T-helper 17 cell (primary cell): Measurements from ENCODE around the gene ACSM6. TPM values are rescaled to one million over a fixed set of nuclear protein-coding genes. Genes with fewer than 3 reads are reported as not detected.
A peak's percentile ranks its signal among the peaks of the same experiment; 100 is the strongest.
"Not testable (repeated sequence)": the region's sequence is repeated elsewhere in the genome, so short reads cannot be mapped to it uniquely, and the experiment has no call there.

Experiments used
- ATAC-seq: fragments of 150-1000 bp; cut with Tn5 transposase; 2 replicates; pipeline ENCODE4 v1.10.0; 2021; ENCODE audit warnings: mild to moderate bottlenecking, moderate library complexity
- DNase-seq, 3 donors: peaks; one replicate each; pipeline versions ENCODE4 v3.0.0 to v3.0.0-alpha.2; 2020 to 2021
- H3K9me3 ChIP-seq: one replicate; pipeline ENCODE4 v1.7.0; 2013; ENCODE audit warnings: low read length, mild to moderate bottlenecking; ENCODE audit not compliant: control insufficient read depth, poor library complexity, severe bottlenecking
- H3K27ac Mint-ChIP-seq: one replicate; pipeline ENCODE4 v1.8.0; 2022; ENCODE audit warnings: mild to moderate bottlenecking, moderate library complexity, mixed read lengths
- H3K27me3 Mint-ChIP-seq: one replicate; pipeline ENCODE4 v1.8.0; 2022; ENCODE audit warnings: mixed read lengths
- H3K36me3 Mint-ChIP-seq: one replicate; pipeline ENCODE4 v1.8.0; 2022; ENCODE audit warnings: low read depth, mixed read lengths
- H3K4me1 Mint-ChIP-seq: one replicate; pipeline ENCODE4 v1.8.0; 2022; ENCODE audit warnings: mild to moderate bottlenecking, mixed read lengths
- H3K4me3 Mint-ChIP-seq: one replicate; pipeline ENCODE4 v1.8.0; 2022; ENCODE audit warnings: mild to moderate bottlenecking, moderate library complexity, mixed read lengths
- total RNA-seq, 4 donors: library from RNA in 2 of 4; stranded (reverse) in 2 of 4; gene quantifications; one replicate each; pipeline ENCODE4 v1.2.3 and lab custom pipeline; 2022 to 2026

Gene ACSM6
- total RNA-seq, 2 donors from 2014 or later = not detected

DNA sequence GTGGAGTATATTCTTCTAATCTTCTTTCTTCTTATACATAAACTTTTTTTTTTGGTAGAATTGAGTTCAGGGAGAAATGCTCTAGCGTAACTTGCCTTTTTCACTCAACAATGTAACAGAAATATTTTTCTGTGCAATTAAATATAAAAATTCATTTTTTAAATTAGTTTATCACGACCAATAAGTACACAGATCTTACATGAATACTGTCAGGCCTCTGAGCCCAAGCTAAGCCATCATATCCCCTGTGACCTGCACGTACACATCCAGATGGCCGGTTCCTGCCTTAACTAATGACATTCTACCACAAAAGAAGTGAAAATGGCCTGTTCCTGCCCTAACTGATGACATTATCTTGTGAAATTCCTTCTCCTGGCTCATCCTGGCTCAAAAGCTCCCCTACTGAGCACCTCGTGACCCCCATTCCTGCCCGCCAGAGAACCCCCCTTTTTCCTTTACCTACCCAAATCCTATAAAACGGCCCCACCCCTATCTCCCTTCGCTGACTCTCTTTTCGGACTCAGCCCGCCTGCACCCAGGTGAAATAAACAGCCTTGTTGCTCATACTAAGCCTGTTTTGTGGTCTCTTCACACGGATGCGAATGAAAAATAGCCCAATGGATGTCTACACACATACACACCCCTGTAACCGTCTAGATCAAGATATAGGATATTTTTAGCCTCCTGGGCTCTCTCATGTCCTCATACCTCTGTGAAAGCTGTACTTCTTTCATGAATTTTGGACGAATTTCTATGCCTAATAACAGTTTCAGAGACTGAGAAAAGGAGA is 35.1 kb downstream of the ACSM6 start:
- not testable (repeated sequence) for DNase-seq, H3K4me1 Mint-ChIP-seq, H3K4me3 Mint-ChIP-seq, ATAC-seq, H3K36me3 Mint-ChIP-seq, H3K27ac Mint-ChIP-seq, H3K9me3 ChIP-seq
- H3K27me3 Mint-ChIP-seq = peaks cover 10% of the 10 kb centered on the region

DNA sequence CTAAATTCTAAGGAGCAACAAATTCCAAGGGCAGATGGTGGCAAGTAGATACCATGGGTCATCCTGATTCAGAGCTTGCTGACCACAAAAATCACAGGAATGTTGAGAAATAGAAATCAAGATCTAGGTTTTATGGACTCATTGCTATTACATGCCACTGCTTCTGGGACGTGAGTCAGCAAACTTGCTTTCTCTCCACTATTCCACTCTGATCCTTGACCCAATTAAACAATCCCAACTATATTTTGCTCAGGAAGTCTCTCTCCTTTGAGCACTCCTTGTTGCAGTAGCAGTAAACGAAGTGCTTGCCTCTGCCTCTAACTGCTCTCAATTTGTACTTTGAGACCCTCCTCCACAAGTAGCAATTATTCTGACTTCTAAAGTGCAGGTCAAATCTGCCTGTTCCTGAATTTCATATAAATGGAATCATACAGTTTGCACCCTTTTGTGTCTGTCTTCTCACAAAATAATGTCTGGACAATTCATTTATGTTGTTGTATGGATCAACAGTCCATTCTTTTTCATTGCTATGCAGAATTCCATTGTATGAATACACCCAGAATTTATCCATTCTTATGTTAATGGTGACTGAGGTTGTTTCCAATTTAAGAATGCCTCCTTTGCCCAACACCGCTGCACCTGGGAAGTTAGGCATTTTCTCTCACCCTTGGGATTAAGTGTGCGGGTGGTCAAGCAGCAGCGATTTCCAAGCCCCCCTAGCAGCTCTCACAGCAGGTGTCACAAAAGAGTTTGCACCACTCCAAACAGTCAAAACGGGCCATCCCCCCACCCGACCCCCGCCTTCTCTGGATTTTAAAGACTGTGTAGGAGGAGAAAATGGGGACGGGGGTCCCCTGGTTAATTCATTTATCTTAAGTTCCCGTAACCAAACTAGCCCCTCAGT is 35.9 kb downstream of the ACSM6 start:
- no peaks in the 10 kb centered on the region for H3K36me3 Mint-ChIP-seq
- peak overlapping the region; percentile 76 for H3K4me3 Mint-ChIP-seq
- peaks cover 4% of the 10 kb centered on the region for H3K4me1 Mint-ChIP-seq
- ATAC-seq = no peak
- H3K27ac Mint-ChIP-seq = peak overlapping the region; percentile 82
- no peak for DNase-seq
- peaks cover 10% of the 10 kb centered on the region for H3K27me3 Mint-ChIP-seq
- no peaks in the 10 kb centered on the region for H3K9me3 ChIP-seq

DNA sequence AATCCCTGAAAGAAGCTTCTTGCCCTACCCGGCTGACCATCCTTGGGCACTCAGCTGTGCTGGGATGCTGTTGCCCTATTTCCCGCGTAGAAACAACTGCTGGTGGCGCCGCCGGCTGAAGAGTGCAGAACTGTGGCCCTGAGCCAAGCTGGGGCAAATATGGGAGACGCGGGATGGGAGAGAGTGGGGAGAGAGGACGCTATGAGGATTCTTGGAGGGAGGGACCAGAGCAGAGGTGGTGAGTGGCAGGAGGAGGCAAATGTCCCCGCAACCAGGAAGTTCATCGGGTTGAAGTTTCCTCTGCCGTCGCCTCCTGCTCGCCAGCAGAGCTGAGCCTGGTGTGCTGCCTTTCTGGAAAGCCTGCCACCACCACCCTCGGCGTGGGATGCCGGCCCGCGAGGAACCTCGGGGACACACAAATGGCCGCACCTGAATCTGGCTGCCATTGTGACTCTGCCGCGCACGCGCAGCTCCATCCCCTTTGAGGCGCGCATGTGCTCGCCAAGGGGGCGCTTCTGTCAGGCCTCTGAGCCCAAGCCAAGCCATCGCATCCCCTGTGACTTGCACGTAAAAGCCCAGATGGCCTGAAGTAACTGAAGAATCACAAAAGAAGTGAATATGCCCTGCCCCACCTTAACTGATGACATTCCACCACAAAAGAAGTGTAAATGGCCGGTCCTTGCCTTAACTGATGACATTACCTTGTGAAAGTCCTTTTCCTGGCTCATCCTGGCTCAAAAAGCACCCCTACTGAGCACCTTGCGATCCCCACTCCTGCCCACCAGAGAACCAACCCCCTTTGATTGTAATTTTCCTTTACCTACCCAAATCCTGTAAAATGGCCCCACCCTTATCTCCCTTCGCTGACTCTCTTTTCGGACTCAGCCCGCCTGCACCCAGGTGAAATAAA is 36.9 kb downstream of the ACSM6 start:
- H3K9me3 ChIP-seq, H3K4me1 Mint-ChIP-seq, H3K36me3 Mint-ChIP-seq: not testable (repeated sequence)
- peak in 1 of 3 donors; percentile 10 for DNase-seq
- peak overlapping the region; percentile 76 for H3K4me3 Mint-ChIP-seq
- peaks cover 10% of the 10 kb centered on the region for H3K27me3 Mint-ChIP-seq
- peak; percentile 65 for ATAC-seq
- peak overlapping the region; percentile 82 for H3K27ac Mint-ChIP-seq

DNA sequence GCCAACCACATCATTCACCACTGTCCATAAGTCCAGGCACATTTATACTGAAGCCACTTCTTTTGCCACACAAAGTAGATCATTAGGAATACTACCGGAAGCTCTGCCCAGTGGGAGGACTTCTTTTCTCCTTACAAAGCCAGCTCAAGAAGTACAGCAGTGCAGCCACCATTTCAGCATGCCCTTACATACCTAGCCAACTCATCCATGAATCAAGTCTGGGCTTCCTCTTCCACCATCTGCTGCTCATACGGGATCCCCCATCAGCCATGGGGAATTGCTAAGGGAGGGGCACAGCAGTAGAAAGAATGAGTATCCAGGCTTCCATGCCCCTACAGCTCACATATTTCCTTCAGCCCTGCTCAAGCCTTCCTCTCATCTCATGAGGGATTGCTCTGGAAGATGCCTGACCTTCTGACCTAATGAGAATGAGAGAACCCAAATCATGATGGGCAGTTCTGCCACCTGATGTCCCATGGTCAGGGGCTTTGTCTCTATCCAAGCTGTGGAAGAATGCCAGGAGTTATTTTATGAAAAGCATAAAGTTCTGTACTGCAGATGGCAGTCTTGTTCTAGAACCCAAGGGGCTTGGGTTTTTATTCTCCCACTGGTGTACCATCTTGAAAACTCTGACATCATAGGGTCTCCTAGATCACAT is 39.5 kb downstream of the ACSM6 start:
- Mint-ChIP-seq H3K4me1 (peaks cover 4% of the 10 kb centered on the region), H3K27ac (no peak overlapping the region), H3K27me3 (peaks cover 16% of the 10 kb centered on the region), H3K4me3 (no peak overlapping the region), H3K36me3 (peaks cover 2% of the 10 kb centered on the region)
- no peaks in the 10 kb centered on the region for H3K9me3 ChIP-seq
- ATAC-seq (no peak), DNase-seq (no peak)

DNA sequence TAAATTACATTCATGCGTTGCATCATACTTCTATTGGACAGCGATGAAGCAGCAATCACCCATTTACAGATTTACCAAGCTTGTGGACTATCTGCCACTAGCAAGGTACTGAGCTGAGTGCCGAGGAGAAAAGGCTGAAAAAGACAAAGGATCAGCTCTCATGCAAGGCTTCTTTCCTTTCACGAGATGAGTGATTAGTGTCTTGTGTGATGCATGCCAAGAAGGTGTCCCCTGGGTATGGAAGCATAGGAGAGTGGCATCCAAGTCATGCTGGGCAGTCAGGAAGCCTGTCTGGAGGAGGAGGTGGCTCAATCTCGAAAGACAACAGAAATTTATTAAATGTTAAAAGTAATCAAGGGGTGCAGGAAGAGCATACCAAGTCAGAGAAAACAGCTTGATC is 40.9 kb downstream of the ACSM6 start:
- no peaks in the 10 kb centered on the region for H3K9me3 ChIP-seq
- Mint-ChIP-seq H3K27ac (no peak overlapping the region), H3K4me3 (no peak overlapping the region), H3K36me3 (peaks cover 2% of the 10 kb centered on the region), H3K27me3 (peaks cover 14% of the 10 kb centered on the region), H3K4me1 (peaks cover 4% of the 10 kb centered on the region)
- no peak for DNase-seq
- ATAC-seq = no peak

DNA sequence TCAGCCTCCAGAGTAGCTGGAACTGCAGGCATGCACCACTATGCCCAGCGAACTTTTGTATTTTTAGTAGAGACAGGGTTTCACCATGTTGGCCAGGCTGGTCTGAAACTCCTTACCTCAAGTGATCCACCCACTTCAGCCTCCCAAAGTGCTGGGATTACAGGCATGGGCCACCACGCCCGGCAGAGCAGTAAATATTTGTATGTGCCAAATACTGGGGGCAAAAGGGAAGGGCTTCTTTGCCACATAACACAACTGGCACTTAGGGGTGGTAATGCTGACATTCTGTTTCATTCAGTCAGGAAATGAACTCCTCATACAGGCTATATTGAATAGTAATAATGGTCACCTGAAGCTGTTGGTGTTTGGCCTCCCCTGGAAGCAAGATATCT is 41.6 kb downstream of the ACSM6 start:
- ATAC-seq (no peak), DNase-seq (no peak)
- H3K27me3 Mint-ChIP-seq = peaks cover 7% of the 10 kb centered on the region
- peaks cover 2% of the 10 kb centered on the region for H3K36me3 Mint-ChIP-seq
- H3K27ac Mint-ChIP-seq = no peak overlapping the region
- peaks cover 1% of the 10 kb centered on the region for H3K4me1 Mint-ChIP-seq
- H3K9me3 ChIP-seq = no peaks in the 10 kb centered on the region
- no peak overlapping the region for H3K4me3 Mint-ChIP-seq

DNA sequence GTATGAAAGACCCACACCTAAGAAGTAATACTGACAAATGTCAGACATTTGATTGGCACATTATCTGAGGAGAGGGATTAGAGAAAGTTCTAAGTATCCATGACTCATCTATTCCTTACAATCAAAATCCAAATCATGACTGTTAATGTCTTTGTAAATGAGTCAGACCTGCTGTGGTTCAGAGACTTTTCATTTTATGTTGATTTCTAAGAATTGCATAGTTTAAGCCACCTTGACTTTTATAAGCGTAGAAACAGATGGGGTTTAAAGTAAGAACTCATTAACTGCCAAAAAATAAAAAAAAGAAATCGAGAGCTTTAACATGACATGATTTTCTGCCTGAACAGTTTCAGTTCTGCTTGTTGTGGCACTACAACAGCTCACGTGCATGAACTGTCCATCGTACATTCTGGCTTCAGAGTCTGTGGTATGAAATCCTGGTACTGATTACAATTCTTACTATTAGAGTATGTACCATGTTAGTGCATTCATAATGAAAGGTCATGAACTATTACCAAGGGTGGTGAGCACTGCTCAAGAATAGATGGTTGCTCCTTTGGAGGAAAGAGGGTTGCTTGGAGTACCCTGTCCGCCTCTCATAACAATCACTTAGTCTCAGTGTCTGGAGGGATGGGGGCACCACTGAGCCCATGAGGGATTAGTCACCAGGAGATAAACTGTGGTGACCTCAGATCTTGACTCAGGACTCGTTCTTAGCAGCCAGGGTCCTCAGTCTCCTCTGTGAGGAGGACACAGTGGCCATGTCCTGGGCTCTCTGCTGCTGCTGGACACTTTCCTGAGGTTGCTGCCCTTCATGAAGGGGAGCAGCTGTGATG is 42.2 kb downstream of the ACSM6 start:
- no peak overlapping the region for H3K27ac Mint-ChIP-seq
- DNase-seq (no peak), ATAC-seq (no peak)
- peaks cover 2% of the 10 kb centered on the region for H3K36me3 Mint-ChIP-seq
- H3K4me1 Mint-ChIP-seq = no peaks in the 10 kb centered on the region
- H3K4me3 Mint-ChIP-seq = no peak overlapping the region
- H3K9me3 ChIP-seq = no peaks in the 10 kb centered on the region
- peaks cover 6% of the 10 kb centered on the region for H3K27me3 Mint-ChIP-seq

DNA sequence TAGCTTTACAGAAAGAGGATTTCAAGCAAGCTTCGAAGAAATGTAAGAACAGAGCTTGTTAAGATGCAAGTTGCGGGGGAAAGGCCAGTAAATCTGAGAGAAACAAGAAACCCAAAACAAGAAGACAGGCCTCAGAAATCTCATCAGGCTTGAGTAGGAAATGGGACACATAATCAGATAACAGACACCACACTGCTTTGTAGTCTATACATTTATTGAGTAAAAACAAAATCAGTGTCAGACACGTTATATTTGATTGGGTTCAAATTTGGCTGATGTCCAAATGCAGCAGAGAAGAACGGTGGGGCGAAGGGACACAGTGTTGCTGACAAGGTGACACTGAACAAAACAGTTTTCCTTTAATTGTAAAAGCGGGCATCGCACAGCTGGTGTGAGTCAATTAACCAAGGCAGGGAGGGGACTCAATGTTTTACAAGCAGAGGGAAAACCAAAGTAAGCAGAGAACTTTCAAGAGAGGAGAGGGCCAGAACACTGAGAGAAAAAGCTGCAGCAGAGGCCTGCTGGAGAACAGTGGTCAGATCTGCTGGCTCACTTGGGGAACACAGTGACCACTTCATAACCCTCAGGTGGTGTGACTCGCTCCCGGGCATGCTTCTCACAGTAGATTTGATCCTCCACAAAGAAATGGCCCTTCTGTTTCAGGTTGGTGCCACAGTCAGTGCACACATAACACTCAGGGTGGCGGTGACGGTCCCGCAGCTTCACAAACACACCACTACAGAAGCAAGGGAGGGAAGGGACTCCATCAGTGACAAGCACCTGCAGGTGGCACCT is 43.5 kb downstream of the ACSM6 start:
- Mint-ChIP-seq H3K27me3 (peaks cover 6% of the 10 kb centered on the region), H3K36me3 (peaks cover 2% of the 10 kb centered on the region), H3K27ac (no peak overlapping the region), H3K4me1 (no peaks in the 10 kb centered on the region), H3K4me3 (no peak overlapping the region)
- ATAC-seq (no peak), DNase-seq (no peak)
- H3K9me3 ChIP-seq = no peaks in the 10 kb centered on the region

DNA sequence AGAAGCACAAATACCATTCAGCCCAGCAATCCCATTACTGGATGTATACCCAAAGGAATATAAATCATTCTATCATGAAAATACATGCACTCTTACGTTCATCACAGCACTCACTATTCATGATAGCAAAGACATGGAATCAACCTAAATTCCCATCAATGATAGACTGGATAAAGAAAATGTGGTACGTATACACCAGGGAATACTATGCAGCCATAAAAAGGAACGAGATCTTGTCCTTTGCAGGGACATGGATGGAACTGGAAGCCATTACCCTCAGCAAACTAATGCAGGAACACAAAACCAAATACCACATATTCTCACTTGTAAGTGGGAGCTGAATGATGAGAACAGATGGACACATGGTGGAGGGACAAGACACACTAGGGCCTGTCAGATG is 46.1 kb downstream of the ACSM6 start:
- H3K4me1 Mint-ChIP-seq, H3K36me3 Mint-ChIP-seq, H3K27ac Mint-ChIP-seq, H3K4me3 Mint-ChIP-seq, ATAC-seq, H3K9me3 ChIP-seq, DNase-seq: not testable (repeated sequence)
- H3K27me3 Mint-ChIP-seq = peaks cover 12% of the 10 kb centered on the region

DNA sequence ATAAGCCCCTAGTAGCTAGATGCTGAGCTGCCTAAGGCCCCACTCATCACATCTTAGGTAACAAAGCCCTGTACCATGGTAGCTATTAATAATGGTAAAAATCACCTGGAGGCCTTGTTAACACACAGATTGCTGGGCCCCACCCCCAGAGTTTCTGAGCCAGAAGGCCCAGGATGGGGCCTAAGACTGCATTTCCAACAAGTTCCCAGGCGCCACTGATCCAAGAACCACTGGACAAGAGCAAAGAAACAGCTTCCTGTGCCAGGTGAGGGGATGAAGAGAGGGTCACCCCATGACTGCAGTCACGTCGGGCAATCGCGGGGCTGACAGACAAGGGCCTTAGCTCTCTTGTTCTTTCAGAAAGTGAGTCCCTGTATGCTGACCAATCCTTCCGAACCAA is 46.8 kb downstream of the ACSM6 start:
- Mint-ChIP-seq H3K36me3 (peaks cover 2% of the 10 kb centered on the region), H3K27me3 (peaks cover 15% of the 10 kb centered on the region), H3K27ac (no peak overlapping the region), H3K4me3 (no peak overlapping the region), H3K4me1 (no peaks in the 10 kb centered on the region)
- H3K9me3 ChIP-seq = no peaks in the 10 kb centered on the region
- ATAC-seq (no peak), DNase-seq (no peak)

DNA sequence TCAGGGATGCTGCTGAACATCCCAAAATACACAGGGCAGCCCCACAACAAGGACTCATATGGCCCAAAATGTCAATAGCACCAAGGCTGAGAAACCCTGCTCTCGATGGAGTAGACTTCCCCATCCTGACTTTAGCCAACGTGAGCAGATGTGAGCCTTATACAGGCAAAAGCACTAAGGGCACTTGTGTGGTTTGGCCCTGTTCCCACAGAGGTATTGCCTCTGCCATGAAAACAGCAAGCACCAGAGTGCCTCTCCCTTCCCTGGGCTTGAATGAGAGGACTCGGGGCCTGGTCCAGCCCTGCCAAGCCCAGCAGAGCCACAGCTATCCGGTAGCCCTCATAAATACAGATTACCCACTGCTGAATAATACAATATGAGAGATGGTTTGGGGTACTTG is 47.5 kb downstream of the ACSM6 start:
- Mint-ChIP-seq H3K4me1 (no peaks in the 10 kb centered on the region), H3K4me3 (no peak overlapping the region), H3K27me3 (peaks cover 22% of the 10 kb centered on the region), H3K36me3 (peaks cover 2% of the 10 kb centered on the region), H3K27ac (no peak overlapping the region)
- H3K9me3 ChIP-seq = no peaks in the 10 kb centered on the region
- DNase-seq = no peak
- no peak for ATAC-seq
